GM19351 (cell line): ENCODE results near the gene CTU1.

Source experiments
- ATAC-seq: cut with Tn5 transposase; IDR thresholded peaks from one replicate; pipeline ENCODE4 v1.9.1; 2021; ENCODE audit warnings: mild to moderate bottlenecking, moderate library complexity; ENCODE audit not compliant: unreplicated experiment

CTU1 gene

GRCh38 chr19:51083783-51084182 is 24.4 kb downstream of the CTU1 start:
- ATAC-seq, result no peak

- no peak for ATAC-seq
Observed at GRCh38 chr19:51083181-51083580, 25.0 kb downstream of the CTU1 start.

GRCh38 chr19:51082611-51083010 is 25.6 kb downstream of the CTU1 start, which contains the start of gene KLK14:
TSS of gene KLK14 (minus strand) at chr19:51082887. CDS start at chr19:51082614, 273 bp downstream.
- ATAC-seq, result no peak

- ATAC-seq, result no peak
Observed at GRCh38 chr19:51081476-51081875, 26.7 kb downstream of the CTU1 start.

- no peak for ATAC-seq
Observed at GRCh38 chr19:51079481-51080110, 28.6 kb downstream of the CTU1 start.

GRCh38 chr19:51078731-51079130 is 29.5 kb downstream of the CTU1 start:
- no peak for ATAC-seq

- no peak for ATAC-seq
Observed at GRCh38 chr19:51078104-51078503, 30.1 kb downstream of the CTU1 start.

- no peak for ATAC-seq
Observed at GRCh38 chr19:51076631-51077213, 31.5 kb downstream of the CTU1 start.

- no peak for ATAC-seq
Observed at GRCh38 chr19:51075998-51076397, 32.2 kb downstream of the CTU1 start.

GRCh38 chr19:51071095-51071405 is 37.2 kb downstream of the CTU1 start:
- ATAC-seq, result no peak

- no peak for ATAC-seq
Observed at GRCh38 chr19:51070334-51071094, 37.7 kb downstream of the CTU1 start.

GRCh38 chr19:51066393-51067186 is 41.6 kb downstream of the CTU1 start:
- no peak for ATAC-seq

- ATAC-seq, result no peak
Observed at GRCh38 chr19:51065221-51065960, 42.8 kb downstream of the CTU1 start.

- no peak for ATAC-seq
Observed at GRCh38 chr19:51064534-51065220, 43.5 kb downstream of the CTU1 start, which contains the start of gene KLK13. TSS of gene KLK13 (minus strand) at chr19:51065092. CDS start at chr19:51065067, 25 bp downstream.

GRCh38 chr19:51063664-51064063 is 44.5 kb downstream of the CTU1 start:
- no peak for ATAC-seq

- no peak for ATAC-seq
Observed at GRCh38 chr19:51060973-51061372, 47.2 kb downstream of the CTU1 start.

GRCh38 chr19:51060336-51060735 is 47.9 kb downstream of the CTU1 start:
- ATAC-seq, result no peak

GRCh38 chr19:51059715-51060114 is 48.5 kb downstream of the CTU1 start:
- ATAC-seq, result no peak

- no peak for ATAC-seq
Observed at GRCh38 chr19:51055866-51056265, 52.3 kb downstream of the CTU1 start.
